ENCODE measurements around the gene RABGGTB.

DNA sequence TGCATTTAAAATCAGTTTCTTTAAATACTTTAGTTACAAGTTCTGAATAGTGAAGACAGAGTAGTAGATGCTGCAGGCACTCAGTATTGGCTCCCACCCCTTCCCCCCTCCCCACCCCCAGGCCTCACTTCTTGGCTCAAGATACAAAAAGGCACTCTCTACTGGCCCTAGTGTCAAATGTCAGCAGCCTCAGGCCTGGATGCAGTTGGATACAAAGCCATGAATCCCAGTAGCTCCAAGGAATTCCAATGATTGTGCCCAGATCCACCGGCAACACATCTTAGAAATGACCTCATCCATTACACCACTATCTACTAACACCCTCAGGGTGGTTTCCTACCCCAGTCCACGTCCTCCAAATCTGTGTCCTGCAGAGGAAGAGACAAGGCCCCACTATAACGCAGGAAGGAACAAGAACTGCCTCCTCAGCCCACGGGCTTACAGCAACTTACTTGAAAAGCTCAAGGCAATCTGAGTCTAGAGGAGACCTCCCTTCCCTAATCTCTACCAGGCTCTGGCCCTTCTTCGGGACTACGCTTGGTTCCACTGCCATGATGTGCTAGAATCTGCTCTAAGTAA is 43.9 kb upstream of the RABGGTB start:
- TF ChIP-seq POLR2AphosphoS5 (IDR thresholded peaks at IDR 0.05; ENCODE audit: low read depth, low read length): no peak
- TF ChIP-seq POLR2A (IDR thresholded peaks at IDR 0.05; ENCODE audit: low read depth, low read length): no peak
- no peak for TF ChIP-seq PAX5 (IDR thresholded peaks at IDR 0.05; ENCODE audit: insufficient read depth, low read length, severe bottlenecking)
- TF ChIP-seq POU2F2 (IDR thresholded peaks at IDR 0.05; ENCODE audit: low read depth, low read length): no peak
